Measurements from ENCODE around the gene TMEM123.

TMEM123 gene

GRCh38 chr11:102488208-102488607 lies 35.6 kb upstream of the TMEM123 start:
- Histone ChIP-seq H3K9me3 (no peaks in the 10 kb centered on the region), H3K4me1 (no peaks in the 10 kb centered on the region), H3K27me3 (no peaks in the 10 kb centered on the region), H3K4me3 (ENCODE audit: low read depth, low read length) (no peak overlapping the region), H3K36me3 (no peaks in the 10 kb centered on the region)
- TF ChIP-seq CTCF (IDR thresholded peaks at IDR 0.05; ENCODE audit: low read depth, low read length): no peak
- no peak for DNase-seq

- no peak for DNase-seq
- TF ChIP-seq CTCF (IDR thresholded peaks at IDR 0.05; ENCODE audit: low read depth, low read length): no peak
- Histone ChIP-seq H3K9me3 (no peaks in the 10 kb centered on the region), H3K4me1 (no peaks in the 10 kb centered on the region), H3K4me3 (ENCODE audit: low read depth, low read length) (no peak overlapping the region), H3K27me3 (no peaks in the 10 kb centered on the region), H3K36me3 (no peaks in the 10 kb centered on the region)
Observed at GRCh38 chr11:102487214-102487613, 34.6 kb upstream of the TMEM123 start.

GRCh38 chr11:102486584-102486983 lies 34.0 kb upstream of the TMEM123 start:
- TF ChIP-seq CTCF (IDR thresholded peaks at IDR 0.05; ENCODE audit: low read depth, low read length): no peak
- Histone ChIP-seq H3K36me3 (no peaks in the 10 kb centered on the region), H3K27me3 (no peaks in the 10 kb centered on the region), H3K9me3 (no peaks in the 10 kb centered on the region), H3K4me1 (no peaks in the 10 kb centered on the region), H3K4me3 (ENCODE audit: low read depth, low read length) (no peak overlapping the region)
- no peak for DNase-seq

- Histone ChIP-seq H3K36me3 (no peaks in the 10 kb centered on the region), H3K9me3 (no peaks in the 10 kb centered on the region), H3K27me3 (no peaks in the 10 kb centered on the region), H3K4me1 (no peaks in the 10 kb centered on the region), H3K4me3 (ENCODE audit: low read depth, low read length) (no peak overlapping the region)
- DNase-seq: no peak
- no peak for TF ChIP-seq CTCF (IDR thresholded peaks at IDR 0.05; ENCODE audit: low read depth, low read length)
Observed at GRCh38 chr11:102485095-102485722, 32.6 kb upstream of the TMEM123 start.

- Histone ChIP-seq H3K27me3 (no peaks in the 10 kb centered on the region), H3K4me3 (ENCODE audit: low read depth, low read length) (no peak overlapping the region)
Observed at GRCh38 chr11:102482433-102482832, 29.9 kb upstream of the TMEM123 start.

More at GRCh38 chr11:102482433-102482832, 29.9 kb upstream of the TMEM123 start:
- DNase-seq: no peak
- H3K36me3 ChIP-seq: no peaks in the 10 kb centered on the region
- no peak for TF ChIP-seq CTCF (IDR thresholded peaks at IDR 0.05; ENCODE audit: low read depth, low read length)
- H3K9me3 ChIP-seq: no peaks in the 10 kb centered on the region
- H3K4me1 ChIP-seq: no peaks in the 10 kb centered on the region
